Mucosa of rectum (tissue), 2 donors: ENCODE results near the gene HSF5.
"Not testable (repeated sequence)": the region's sequence is repeated elsewhere in the genome, so short reads cannot be mapped to it uniquely, and the experiment has no call there.

Experiments used
- H3K27ac ChIP-seq, 2 donors: one replicate each; pipeline ENCODE4 v1.7.0; 2013; ENCODE audit warnings: inconsistent platforms in 2 of 2, low read depth in 2 of 2, low read length in 2 of 2
- H3K27me3 ChIP-seq, 2 donors: one replicate each; pipeline ENCODE4 v1.7.0; 2013; ENCODE audit warnings: low read length in 2 of 2; ENCODE audit not compliant: control insufficient read depth in 2 of 2, insufficient read depth in 2 of 2
- H3K36me3 ChIP-seq, 2 donors: one replicate each; pipeline ENCODE4 v1.7.0; 2013; ENCODE audit warnings: low read length in 2 of 2; ENCODE audit not compliant: control insufficient read depth in 2 of 2, insufficient read depth in 2 of 2
- H3K4me1 ChIP-seq, 2 donors: one replicate each; pipeline ENCODE4 v1.7.0; 2013; ENCODE audit warnings: low read length in 2 of 2, mild to moderate bottlenecking in 1 of 2; ENCODE audit not compliant: control insufficient read depth in 2 of 2, insufficient read depth in 2 of 2
- H3K4me3 ChIP-seq, 2 donors: one replicate each; pipeline ENCODE4 v1.7.0; 2013; ENCODE audit warnings: low read length in 2 of 2
- H3K9ac ChIP-seq, 2 donors: one replicate each; pipeline ENCODE4 v1.7.0; 2013; ENCODE audit warnings: low read length in 2 of 2, low read depth in 1 of 2, mild to moderate bottlenecking in 1 of 2
- H3K9me3 ChIP-seq, 2 donors: one replicate each; pipeline ENCODE4 v1.7.0; 2013; ENCODE audit warnings: low read length in 2 of 2; ENCODE audit not compliant: control insufficient read depth in 2 of 2
- donor health status: healthy.
- donor health status: Normal muscosa, but diverticular disease.

HSF5 gene

DNA sequence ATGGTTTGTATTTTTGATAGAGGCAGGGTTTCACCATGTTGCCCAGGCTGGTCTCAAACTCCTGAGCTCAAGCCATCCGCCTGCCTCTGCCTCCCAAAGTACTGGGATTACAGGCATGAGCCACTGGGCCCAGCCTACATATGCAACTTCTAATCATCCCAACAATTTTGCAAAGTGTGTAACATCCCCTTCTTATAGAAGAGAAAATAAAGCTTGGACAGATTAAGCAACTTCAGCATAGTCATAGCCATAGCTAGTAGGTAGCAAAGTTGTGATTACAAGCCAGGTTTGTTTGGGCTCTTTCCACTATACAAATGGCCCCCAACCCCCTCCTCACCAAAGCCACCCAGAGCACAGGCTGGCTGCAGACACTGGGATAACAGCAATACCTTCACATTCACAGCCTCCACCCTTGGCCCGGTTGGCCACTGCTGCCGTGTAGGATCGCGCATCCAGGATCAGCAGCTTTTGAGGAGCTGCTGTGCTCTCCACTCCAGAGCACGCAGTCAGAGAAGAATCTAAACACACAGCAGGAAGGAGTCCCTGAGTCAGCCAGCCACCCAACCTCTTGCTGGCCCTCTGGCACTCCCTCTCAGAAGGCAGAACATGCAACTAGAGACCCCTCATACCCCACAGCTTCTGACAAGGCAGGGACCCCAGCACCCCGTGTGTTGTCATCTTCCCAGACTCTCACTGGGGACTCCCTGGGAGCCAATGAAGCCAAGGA is 18.3 kb upstream of the HSF5 start:
- no peak overlapping the region for H3K27ac ChIP-seq
- H3K4me1 ChIP-seq = no peaks in the 10 kb centered on the region
- no peaks in the 10 kb centered on the region for H3K27me3 ChIP-seq
- H3K9ac ChIP-seq = no peak overlapping the region
- no peaks in the 10 kb centered on the region for H3K9me3 ChIP-seq
- H3K36me3 ChIP-seq = peaks cover 67 to 85% of the 10 kb centered on the region in 2 donors
- no peak overlapping the region for H3K4me3 ChIP-seq

DNA sequence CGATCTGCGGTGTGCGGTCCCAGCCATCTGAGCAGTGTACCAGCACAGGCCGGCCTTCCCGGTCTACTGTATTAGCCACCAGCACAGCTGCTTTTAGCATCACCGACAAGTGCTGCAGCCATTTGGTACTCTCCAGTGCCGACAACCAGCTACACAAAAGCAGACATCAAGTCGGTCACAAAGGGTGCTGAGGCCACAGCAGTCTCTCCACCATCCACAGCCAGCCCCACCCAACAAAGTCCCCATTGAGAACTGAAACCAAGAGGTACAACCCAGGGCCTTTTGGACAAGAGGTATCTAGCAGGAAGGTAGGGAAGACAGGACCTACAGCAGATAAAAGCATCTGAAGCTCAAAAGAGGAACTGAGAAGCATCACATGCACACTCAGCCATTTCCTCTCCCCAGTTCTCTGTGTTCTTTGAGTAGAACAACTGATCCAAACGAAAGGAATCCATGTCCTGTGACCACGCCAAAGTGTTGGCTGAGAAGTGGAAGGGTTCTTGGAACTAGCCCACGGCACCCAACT is 16.7 kb upstream of the HSF5 start:
- H3K36me3 ChIP-seq = peaks cover 65 to 81% of the 10 kb centered on the region in 2 donors
- H3K27me3 ChIP-seq = no peaks in the 10 kb centered on the region
- no peaks in the 10 kb centered on the region for H3K4me1 ChIP-seq
- H3K9ac ChIP-seq = no peak overlapping the region
- no peak overlapping the region for H3K4me3 ChIP-seq
- H3K27ac ChIP-seq = peak overlapping the region; percentile 2 to 31
- H3K9me3 ChIP-seq = no peaks in the 10 kb centered on the region

DNA sequence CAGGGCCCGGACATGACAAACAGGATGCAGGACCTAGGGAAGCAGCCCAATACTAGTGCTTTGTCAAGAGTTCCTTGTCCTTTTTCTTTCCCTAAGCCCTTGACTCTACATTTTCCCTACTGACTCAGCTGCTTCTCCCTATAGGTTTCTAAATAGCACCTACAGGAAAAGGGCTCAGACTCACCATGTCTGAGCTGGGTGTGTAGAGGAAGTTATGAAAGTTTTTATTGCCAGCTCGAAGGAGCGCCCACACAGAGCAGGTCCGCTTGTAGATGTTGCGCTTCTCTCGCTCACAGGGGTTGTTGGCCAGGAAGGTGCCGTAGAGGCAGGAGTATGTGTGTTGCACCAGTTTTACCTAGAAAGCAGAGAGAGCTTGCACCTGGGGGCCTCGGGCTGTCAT is 15.7 kb upstream of the HSF5 start:
- H3K27me3 ChIP-seq = no peaks in the 10 kb centered on the region
- peaks cover 57 to 73% of the 10 kb centered on the region in 2 donors for H3K36me3 ChIP-seq
- no peak overlapping the region for H3K27ac ChIP-seq

DNA sequence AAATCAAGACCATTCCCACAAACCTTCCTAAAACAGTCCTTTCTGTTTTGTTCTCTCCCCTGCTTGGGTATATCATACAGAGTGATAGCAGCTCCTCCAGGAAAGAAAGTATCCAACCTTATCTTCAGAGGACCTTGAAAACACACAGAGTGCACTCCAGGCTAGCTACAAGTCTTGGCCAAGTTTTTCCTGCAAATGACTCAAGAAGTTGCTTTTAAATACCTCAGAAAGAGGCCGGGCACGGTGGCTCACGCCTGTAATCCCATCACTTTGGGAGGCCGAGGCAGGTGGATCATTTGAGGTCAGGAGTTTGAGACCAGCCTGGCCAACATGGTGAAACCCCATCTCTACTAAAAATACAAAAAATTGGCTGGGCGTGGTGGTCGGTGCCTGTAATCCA is 14.9 kb upstream of the HSF5 start:
- H3K27ac ChIP-seq, H3K4me1 ChIP-seq, H3K27me3 ChIP-seq, H3K4me3 ChIP-seq, H3K9me3 ChIP-seq, H3K9ac ChIP-seq: not testable (repeated sequence)
- H3K36me3 ChIP-seq = peaks cover 53 to 66% of the 10 kb centered on the region in 2 donors

More for the DNA sequence above, 15.7 kb upstream of the HSF5 start:
- Histone ChIP-seq H3K4me1 (no peaks in the 10 kb centered on the region), H3K9me3 (no peaks in the 10 kb centered on the region), H3K9ac (no peak overlapping the region), H3K4me3 (no peak overlapping the region)

DNA sequence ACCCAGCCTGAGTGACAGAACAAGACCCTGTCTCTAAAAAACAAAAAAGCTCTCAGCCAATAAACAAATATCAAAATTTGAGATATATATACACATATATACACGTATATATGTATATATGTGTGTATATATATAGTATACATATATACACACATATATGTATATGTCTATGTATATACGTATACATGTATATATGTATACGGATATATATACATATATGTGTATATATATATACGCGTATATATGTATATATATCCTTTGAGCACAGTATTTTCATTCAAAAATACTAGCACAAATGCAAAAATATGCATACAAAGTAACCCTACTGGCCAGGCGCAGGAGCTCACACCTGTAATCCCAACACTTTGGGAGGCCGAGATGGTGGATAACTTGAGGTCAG is 13.2 kb upstream of the HSF5 start:
- no peaks in the 10 kb centered on the region for H3K9me3 ChIP-seq
- no peaks in the 10 kb centered on the region for H3K4me1 ChIP-seq
- no peak overlapping the region for H3K9ac ChIP-seq
- H3K36me3 ChIP-seq = peaks cover 54 to 60% of the 10 kb centered on the region in 2 donors
- no peak overlapping the region for H3K27ac ChIP-seq
- no peak overlapping the region for H3K4me3 ChIP-seq
- H3K27me3 ChIP-seq = no peaks in the 10 kb centered on the region

DNA sequence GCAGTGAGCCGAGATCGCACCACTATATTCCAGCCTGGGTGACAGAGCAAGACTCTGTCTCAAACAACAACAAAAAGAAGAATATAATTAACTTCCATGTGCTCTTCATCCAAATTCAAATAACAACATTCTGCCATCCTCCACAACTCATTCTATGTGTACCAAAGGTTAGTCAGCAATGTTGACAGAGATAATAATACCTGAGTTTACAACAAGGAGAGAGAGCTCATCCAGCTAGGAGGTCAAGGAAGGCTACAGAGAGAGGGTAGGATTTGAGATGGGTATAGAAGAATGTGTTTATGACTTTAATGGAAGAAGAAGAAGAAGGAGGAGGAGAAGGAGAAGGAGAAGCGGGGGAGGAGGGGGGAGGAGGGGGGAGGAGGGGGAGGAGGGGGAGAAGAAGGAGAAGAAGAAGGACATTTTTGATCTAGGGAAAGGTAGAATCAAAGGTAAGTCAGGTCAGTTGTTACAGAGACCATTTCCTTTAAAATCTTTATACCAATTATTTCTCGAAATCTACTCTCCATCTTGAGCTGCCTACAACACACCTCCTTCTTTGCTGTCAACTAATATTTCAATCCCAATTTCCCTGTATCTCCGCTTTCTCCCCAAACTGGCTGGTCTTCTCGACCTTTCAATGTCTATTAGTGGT is 10.1 kb upstream of the HSF5 start:
- Histone ChIP-seq H3K9me3 (no peaks in the 10 kb centered on the region), H3K9ac (no peak overlapping the region), H3K36me3 (peaks cover 60 to 62% of the 10 kb centered on the region in 2 donors), H3K27ac (no peak overlapping the region), H3K27me3 (no peaks in the 10 kb centered on the region), H3K4me3 (no peak overlapping the region), H3K4me1 (no peaks in the 10 kb centered on the region)

DNA sequence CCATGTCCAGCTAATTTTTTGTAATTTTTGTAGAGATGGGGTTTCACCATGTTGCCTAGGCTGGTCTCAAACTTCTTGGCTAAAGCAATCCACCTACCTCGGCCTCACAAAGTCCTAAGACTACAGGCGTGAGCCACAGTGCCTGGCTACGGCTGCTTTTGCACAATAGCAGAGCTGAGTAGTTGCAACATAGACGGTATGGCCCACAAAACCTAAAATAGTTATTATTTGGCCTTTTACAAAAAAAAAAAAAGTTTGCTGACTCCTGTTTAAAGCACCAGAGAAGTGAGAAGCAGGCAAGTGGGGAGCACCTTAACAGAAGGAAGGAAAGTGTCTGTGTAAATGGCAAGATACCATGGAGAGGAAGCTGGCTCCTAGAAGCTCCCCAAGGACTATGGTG is 5.3 kb upstream of the HSF5 start:
- no peaks in the 10 kb centered on the region for H3K4me1 ChIP-seq
- H3K9me3 ChIP-seq = no peaks in the 10 kb centered on the region
- H3K27ac ChIP-seq = no peak overlapping the region
- peaks cover 73 to 81% of the 10 kb centered on the region in 2 donors for H3K36me3 ChIP-seq
- H3K4me3 ChIP-seq = no peak overlapping the region
- H3K9ac ChIP-seq = no peak overlapping the region
- H3K27me3 ChIP-seq = no peaks in the 10 kb centered on the region

DNA sequence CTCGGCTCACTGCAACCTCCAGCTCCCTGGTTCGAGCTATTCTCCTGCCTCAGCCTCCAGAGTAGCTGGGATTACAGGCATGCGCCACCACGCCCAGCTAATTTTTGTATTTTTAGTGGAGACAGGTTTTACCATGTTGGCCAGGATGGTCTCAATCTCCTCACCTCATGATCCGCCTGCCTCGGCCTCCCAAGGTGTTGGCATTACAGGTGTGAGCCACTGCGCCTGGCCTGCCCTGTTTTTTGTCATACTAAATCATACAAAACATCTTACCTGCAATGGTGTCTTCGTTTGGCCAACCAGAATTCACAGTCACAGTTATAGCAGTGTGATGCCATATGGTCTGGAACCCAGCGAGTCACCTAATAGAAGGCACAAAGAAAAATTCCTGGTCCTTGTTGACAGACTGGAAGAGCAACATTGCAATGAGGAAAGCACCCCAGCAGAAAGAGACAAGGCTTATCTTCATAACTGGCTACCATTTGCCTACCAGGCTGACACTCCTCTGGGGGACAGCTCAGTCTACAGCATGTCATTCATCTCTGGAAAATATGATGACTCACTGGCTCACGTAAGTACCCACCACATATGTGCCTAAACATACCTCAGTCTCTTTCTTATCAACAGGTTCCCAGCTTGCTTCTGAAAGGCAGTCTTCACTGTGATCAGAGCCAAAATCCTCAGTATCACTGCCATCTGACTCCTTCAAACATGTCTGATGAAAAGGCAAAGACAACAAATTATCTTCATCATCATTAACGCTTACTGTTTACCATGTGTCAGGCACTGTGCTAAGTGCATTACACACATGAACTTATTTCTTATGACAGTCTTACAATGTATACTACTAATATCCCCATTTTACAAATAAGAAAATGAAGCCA is 4.3 kb upstream of the HSF5 start:
- no peaks in the 10 kb centered on the region for H3K27me3 ChIP-seq
- no peak overlapping the region for H3K27ac ChIP-seq
- H3K9me3 ChIP-seq = no peaks in the 10 kb centered on the region
- no peak overlapping the region for H3K4me3 ChIP-seq
- H3K4me1 ChIP-seq = no peaks in the 10 kb centered on the region
- no peak overlapping the region for H3K9ac ChIP-seq
- peaks cover 71 to 77% of the 10 kb centered on the region in 2 donors for H3K36me3 ChIP-seq

DNA sequence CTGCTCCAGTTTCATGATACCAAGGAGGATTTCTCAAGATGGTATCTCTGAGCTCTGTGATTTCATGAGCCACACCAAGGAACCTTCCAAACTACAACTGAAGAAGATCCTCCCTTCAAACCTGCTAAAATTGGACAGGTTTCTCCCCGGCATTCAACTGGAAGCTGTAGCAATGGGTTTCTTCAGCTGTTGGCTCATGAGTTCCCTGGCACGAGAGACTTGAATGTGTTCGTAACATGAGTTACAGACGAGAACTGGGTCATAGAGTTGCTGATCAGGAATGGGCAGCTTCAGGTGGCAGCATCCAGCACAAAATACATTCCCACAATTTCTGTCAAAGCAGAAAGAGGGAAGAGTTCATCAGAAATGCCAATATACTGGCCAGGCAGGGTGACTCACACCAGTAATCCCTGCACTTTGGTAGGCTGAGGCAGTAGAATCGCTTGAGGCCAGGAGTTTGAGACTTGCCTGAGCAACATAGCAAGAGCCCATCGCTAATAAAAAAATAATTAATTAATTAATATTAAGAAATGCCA is 3.4 kb upstream of the HSF5 start:
- Histone ChIP-seq H3K9me3 (no peaks in the 10 kb centered on the region), H3K4me3 (no peak overlapping the region), H3K4me1 (no peaks in the 10 kb centered on the region), H3K9ac (no peak overlapping the region), H3K36me3 (peaks cover 67 to 73% of the 10 kb centered on the region in 2 donors), H3K27ac (no peak overlapping the region), H3K27me3 (no peaks in the 10 kb centered on the region)
